Prostate gland (tissue), 2 donors: ENCODE measurements around the gene AHCYL2. TPM values are rescaled to one million over a fixed set of nuclear protein-coding genes. Genes with fewer than 3 reads are reported as not detected.

Source experiments
- DNase-seq: peaks from one replicate; pipeline ENCODE4 v3.0.0-alpha.2; 2019; ENCODE audit warnings: low spot score
- H3K27ac ChIP-seq, 2 donors: fragments of 200-600 bp; sonication (generic); 2 replicates each; pipeline ENCODE4 v1.5.1; 2017 to 2019
- H3K27me3 ChIP-seq: fragments of 200-600 bp; sonication (generic); replicated peaks from 2 replicates; pipeline ENCODE4 v1.5.1; 2019; ENCODE audit not compliant: insufficient read depth
- H3K36me3 ChIP-seq, 2 donors: fragments of 200-600 bp; sonication (generic); 1 replicate in 1 of 2; 2 replicates in 1 of 2; pipeline versions ENCODE4 v1.5.1 to v1.8.1; 2017 to 2019
- H3K4me1 ChIP-seq: fragments of 200-600 bp; sonication (generic); replicated peaks from 2 replicates; pipeline ENCODE4 v1.5.1; 2019
- H3K4me3 ChIP-seq, 2 donors: fragments of 200-600 bp; sonication (generic); 2 replicates each; pipeline ENCODE4 v1.5.1; 2017 to 2019
- H3K9me3 ChIP-seq: fragments of 200-600 bp; sonication (generic); 2 replicates; pipeline ENCODE4 v1.5.1; 2017
- POLR2A ChIP-seq: fragments of 450-650 bp; IDR thresholded peaks from one replicate; pipeline ENCODE4 v1.6.1; 2016; ENCODE audit warnings: antibody characterized with exemption, mild to moderate bottlenecking
- POLR2AphosphoS5 ChIP-seq: sonication (generic); formaldehyde crosslinking; IDR thresholded peaks from one replicate; pipeline ENCODE4 v1.6.1; 2017; ENCODE audit warnings: antibody characterized with exemption
- WGBS: methylation state at CpG from one replicate; pipeline ENCODE4 v1.1.5; 2018; 5-methylcytosine and 5-hydroxymethylcytosine counted together
- intact Hi-C: fragments of 100-400 bp; cut with DNase I; formaldehyde crosslinking; loops from one replicate; pipeline ENCODE4 v1.14.2; 2022
- total RNA-seq, 2 donors: library from RNA; depleted of rRNA; stranded (reverse); fragments of >200 nt; gene quantifications; one replicate each; pipeline ENCODE4 v1.1.0, GENCODE V29; 2016
- TF ChIP-seq, protein P1 (sequence below), 4 experiments: fragments of 200-600 bp in 2 of 4; fragments of 450-650 bp in 2 of 4; sonication (generic) in 2 of 4; IDR thresholded peaks; 1 replicate in 3 of 4; 2 replicates in 1 of 4; pipeline ENCODE4 v1.5.1; 2016 to 2019; ENCODE audit warnings: antibody characterized with exemption in 4 of 4, mild to moderate bottlenecking in 2 of 4, moderate library complexity in 2 of 4

The AHCYL2 gene
- total RNA-seq, 2 donors from 2014 or later = 15.2 to 38.3 TPM

DNA sequence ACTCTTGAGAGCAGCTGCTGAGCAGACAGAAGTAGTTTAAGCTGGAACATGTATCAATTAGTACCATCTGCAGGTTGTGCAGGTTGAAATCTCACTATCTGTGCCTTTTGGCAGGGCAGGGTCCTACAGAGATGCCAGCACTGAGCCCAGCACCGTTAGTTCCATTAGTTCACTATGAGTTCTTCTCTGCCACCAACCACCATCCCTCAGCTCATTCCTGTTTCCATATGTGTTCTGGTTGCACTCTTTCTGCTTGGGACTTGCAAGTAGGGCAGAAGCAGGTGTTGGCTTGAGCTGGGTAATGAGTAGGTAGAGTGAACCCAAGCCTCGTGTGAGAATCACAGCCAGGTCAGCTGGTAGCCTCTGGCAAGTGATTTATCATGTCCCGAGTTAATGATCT is 33.6 kb upstream of the AHCYL2 start:
- Histone ChIP-seq H3K36me3 (no peaks in the 10 kb centered on the region), H3K9me3 (no peaks in the 10 kb centered on the region), H3K27me3 (no peaks in the 10 kb centered on the region), H3K27ac (no peak overlapping the region), H3K4me3 (no peak overlapping the region), H3K4me1 (no peaks in the 10 kb centered on the region)
- intact Hi-C loops = no loop called here
- no peak for DNase-seq
- TF ChIP-seq, protein P1, sequence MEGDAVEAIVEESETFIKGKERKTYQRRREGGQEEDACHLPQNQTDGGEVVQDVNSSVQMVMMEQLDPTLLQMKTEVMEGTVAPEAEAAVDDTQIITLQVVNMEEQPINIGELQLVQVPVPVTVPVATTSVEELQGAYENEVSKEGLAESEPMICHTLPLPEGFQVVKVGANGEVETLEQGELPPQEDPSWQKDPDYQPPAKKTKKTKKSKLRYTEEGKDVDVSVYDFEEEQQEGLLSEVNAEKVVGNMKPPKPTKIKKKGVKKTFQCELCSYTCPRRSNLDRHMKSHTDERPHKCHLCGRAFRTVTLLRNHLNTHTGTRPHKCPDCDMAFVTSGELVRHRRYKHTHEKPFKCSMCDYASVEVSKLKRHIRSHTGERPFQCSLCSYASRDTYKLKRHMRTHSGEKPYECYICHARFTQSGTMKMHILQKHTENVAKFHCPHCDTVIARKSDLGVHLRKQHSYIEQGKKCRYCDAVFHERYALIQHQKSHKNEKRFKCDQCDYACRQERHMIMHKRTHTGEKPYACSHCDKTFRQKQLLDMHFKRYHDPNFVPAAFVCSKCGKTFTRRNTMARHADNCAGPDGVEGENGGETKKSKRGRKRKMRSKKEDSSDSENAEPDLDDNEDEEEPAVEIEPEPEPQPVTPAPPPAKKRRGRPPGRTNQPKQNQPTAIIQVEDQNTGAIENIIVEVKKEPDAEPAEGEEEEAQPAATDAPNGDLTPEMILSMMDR (IDR thresholded peaks at IDR 0.05) = no peak
- TF ChIP-seq POLR2AphosphoS5 (no peak), POLR2A (no peak)
- 57% methylated on average over 3 of the region's 3 CpGs for WGBS

DNA sequence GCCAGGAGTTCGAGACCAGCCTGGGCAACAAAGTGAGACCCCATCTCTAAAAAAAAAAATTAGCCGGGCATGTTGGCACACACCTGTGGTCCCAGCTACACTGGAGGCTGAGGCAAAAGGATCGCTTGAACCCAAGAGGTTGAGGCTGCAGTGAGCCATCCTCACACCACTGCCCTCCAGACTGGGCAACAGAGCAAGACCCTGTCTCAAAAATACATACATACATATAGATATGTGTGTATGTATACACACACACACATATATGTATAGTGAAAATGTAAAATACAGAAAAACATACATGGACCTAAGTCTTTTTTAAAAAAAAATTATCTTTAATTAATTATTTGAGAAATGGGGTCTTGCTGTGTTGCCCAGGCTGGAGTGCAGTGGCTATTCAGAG is 30.9 kb upstream of the AHCYL2 start:
- Histone ChIP-seq H3K27ac (no peak overlapping the region), H3K9me3 (no peaks in the 10 kb centered on the region), H3K27me3 (no peaks in the 10 kb centered on the region), H3K4me3 (no peak overlapping the region), H3K36me3 (no peaks in the 10 kb centered on the region), H3K4me1 (no peaks in the 10 kb centered on the region)
- intact Hi-C loops = no loop called here
- WGBS = 98% methylated on average over 3 of the region's 3 CpGs
- TF ChIP-seq POLR2A = no peak
- TF ChIP-seq POLR2AphosphoS5 = no peak
- TF ChIP-seq, protein P1 (IDR thresholded peaks at IDR 0.05) = no peak
- DNase-seq = no peak

DNA sequence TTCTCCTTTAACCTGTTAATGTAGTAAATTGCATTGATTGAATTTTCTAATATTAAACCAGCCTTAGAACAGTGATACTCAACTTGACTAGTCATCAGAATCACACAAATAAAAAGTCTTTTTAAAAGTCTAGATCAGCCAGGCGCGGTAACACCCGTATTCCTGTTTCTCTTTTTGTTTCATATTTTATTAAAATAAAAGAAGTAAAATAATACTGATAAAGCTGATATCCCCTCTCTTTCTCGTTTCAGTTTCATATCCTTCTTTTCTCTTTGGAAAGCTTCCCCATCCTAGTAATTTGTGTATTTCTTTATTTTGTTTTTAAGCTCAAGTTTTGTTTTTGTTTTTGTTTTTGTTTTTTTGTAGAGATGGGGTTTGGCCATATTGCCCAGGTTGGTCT is 27.1 kb upstream of the AHCYL2 start:
- TF ChIP-seq POLR2AphosphoS5 (no peak), POLR2A (no peak)
- TF ChIP-seq, protein P1 (IDR thresholded peaks at IDR 0.05) = no peak
- intact Hi-C loops = no loop called here
- WGBS = 82% methylated on average over 4 of the region's 4 CpGs
- Histone ChIP-seq H3K4me1 (no peaks in the 10 kb centered on the region), H3K9me3 (no peaks in the 10 kb centered on the region), H3K4me3 (no peak overlapping the region), H3K36me3 (no peaks in the 10 kb centered on the region), H3K27me3 (no peaks in the 10 kb centered on the region), H3K27ac (no peak overlapping the region)
- no peak for DNase-seq

DNA sequence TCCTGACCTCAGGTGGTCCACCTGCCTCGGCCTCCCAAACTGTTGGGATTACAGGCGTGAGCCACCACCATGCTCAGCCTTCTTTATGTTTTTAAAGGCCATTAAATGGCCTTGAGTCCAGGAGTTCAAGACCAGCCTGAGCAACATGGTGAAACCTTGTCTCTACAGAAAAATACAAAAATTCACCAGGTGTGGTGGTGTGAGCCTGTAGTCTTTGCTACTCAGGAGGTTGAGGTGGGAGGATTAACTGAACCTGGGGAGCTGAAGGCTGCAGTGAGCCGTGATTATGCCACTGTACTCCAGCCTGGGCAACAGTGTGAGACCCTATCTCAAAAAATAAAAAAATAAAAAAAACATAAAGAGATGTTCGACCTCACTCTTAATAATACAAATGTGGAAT is 25.4 kb upstream of the AHCYL2 start:
- DNase-seq = no peak
- no peaks in the 10 kb centered on the region for H3K9me3 ChIP-seq
- no peak overlapping the region for H3K27ac ChIP-seq
- H3K27me3 ChIP-seq = no peaks in the 10 kb centered on the region
- no peaks in the 10 kb centered on the region for H3K36me3 ChIP-seq
- WGBS = 93% methylated on average over 4 of the region's 4 CpGs
- H3K4me3 ChIP-seq = no peak overlapping the region
- H3K4me1 ChIP-seq = no peaks in the 10 kb centered on the region
- TF ChIP-seq, protein P1 (IDR thresholded peaks at IDR 0.05) = no peak
- no peak for TF ChIP-seq POLR2AphosphoS5
- no peak for TF ChIP-seq POLR2A
- intact Hi-C loops = no loop called here

DNA sequence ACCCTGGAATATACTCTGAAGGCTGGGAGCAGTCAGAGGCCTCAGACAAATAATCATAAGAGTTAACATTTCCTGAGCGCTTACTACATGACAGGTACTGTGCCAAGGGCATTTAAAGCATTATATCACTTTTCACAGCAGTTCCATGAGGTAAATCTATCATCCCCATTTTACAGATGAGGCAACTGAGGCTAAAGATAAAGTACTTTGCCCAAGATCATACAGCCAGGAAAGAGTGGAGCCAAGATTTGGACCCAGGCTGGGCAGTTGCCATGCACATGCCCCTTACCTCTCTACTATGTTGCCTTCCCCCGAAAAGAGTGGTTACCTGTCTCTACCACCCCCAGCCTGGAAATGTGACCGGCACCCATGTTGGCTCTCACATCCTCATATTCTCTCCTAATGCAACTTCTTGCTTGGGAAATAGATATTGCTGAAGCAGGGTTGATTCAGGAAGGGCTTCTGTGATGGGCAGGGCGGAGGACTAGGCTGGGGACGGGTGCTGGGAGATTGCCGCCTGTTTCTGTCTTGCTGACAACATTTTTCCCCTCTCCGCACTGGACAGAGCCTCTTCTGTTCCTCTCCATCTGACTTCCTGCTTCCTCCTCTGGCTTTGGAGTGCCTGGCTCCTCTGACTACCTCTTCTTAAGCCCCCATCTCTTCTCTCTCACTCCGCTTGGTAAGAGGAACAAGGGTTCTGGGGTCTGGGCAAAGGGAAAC is 22.6 kb upstream of the AHCYL2 start:
- no peak for DNase-seq
- intact Hi-C loops = no loop called here
- Histone ChIP-seq H3K27me3 (no peaks in the 10 kb centered on the region), H3K36me3 (no peaks in the 10 kb centered on the region), H3K4me3 (no peak overlapping the region), H3K27ac (no peak overlapping the region), H3K4me1 (no peaks in the 10 kb centered on the region), H3K9me3 (no peaks in the 10 kb centered on the region)
- TF ChIP-seq POLR2A (no peak), POLR2AphosphoS5 (no peak)
- TF ChIP-seq, protein P1 (IDR thresholded peaks at IDR 0.05) = no peak
- WGBS = 89% methylated on average over 8 of the region's 8 CpGs
